A549 (cell line): ENCODE measurements around the gene SAMD15. TPM values are rescaled to one million over a fixed set of nuclear protein-coding genes. Genes with fewer than 3 reads are reported as not detected.

ENCODE experiments used
- ATAC-seq, 2 experiments: fragments of 200-7000 bp in 1 of 2; fragments of >200 bp in 1 of 2; cut with Nextera tagmentation in 1 of 2; cut with Tn5 transposase in 1 of 2; 3 replicates each; pipeline versions ENCODE4 v1.8.0 to v1.9.1; 2018 to 2020; ENCODE audit warnings: mild to moderate bottlenecking in 1 of 2, moderate library complexity in 1 of 2
- CTCF ChIA-PET: fragments of 300-600 bp; sonication (Branson Sonifier 250); formaldehyde crosslinking; extraction: SDS; loops from one replicate; lab custom pipeline; 2021; ENCODE audit warnings: antibody characterized with exemption, inconsistent platforms; lab: Yijun Ruan, JAX
- POLR2A ChIA-PET: fragments of 350-600 bp; formaldehyde crosslinking; extraction: SDS; loops from one replicate; lab custom pipeline; 2021; ENCODE audit warnings: antibody characterized with exemption, inconsistent platforms; lab: Yijun Ruan, JAX
- DNase-seq, 2 experiments: peaks; one replicate each; pipeline versions ENCODE4 v3.0.0 to v3.0.0-alpha.2; 2011 to 2016; ENCODE audit warnings: low read depth in 1 of 2, low spot score in 1 of 2
- FAIRE-seq: peaks from 2 replicates; lab custom pipeline; 2011; peaks lifted over from hg19 to GRCh38; lab: Jason Lieb, UNC
- H3K27ac ChIP-seq, 2 experiments: fragments of >200 bp; sonication (Bioruptor Twin); formaldehyde crosslinking; 3 replicates each; pipeline ENCODE4 v1.5.1; 2016 to 2017
- H3K4me1 ChIP-seq: fragments of >200 bp; sonication (Bioruptor Twin); formaldehyde crosslinking; 3 replicates; pipeline ENCODE4 v1.6.1; 2016
- H3K4me2 ChIP-seq: fragments of >200 bp; sonication (Bioruptor Twin); formaldehyde crosslinking; 3 replicates; pipeline ENCODE4 v1.6.1; 2016
- H3K4me3 ChIP-seq: fragments of >200 bp; sonication (Bioruptor Twin); formaldehyde crosslinking; 3 replicates; pipeline ENCODE4 v1.5.1; 2016
- H3K9me3 ChIP-seq: fragments of >200 bp; sonication (Bioruptor Twin); formaldehyde crosslinking; 3 replicates; pipeline ENCODE4 v1.6.1; 2016
- BHLHE40 ChIP-seq: IDR thresholded peaks from 2 replicates; pipeline ENCODE4 v1.6.1; 2012; ENCODE audit warnings: low read depth, low read length, inconsistent platforms
- CBX8 ChIP-seq: fragments of 200-600 bp; sonication (generic); IDR thresholded peaks from 2 replicates; pipeline ENCODE4 v1.6.1; 2016
- CTCF ChIP-seq: fragments of >200 bp; sonication (Bioruptor Twin); formaldehyde crosslinking; IDR thresholded peaks from 3 replicates; pipeline ENCODE4 v1.5.1; 2016
- E2F6 ChIP-seq: IDR thresholded peaks from 2 replicates; pipeline ENCODE4 v1.6.1; 2012; ENCODE audit warnings: low read depth, borderline replicate concordance
- EHF ChIP-seq: fragments of 250-450 bp; sonication (Bioruptor Pico); IDR thresholded peaks from 2 replicates; pipeline ENCODE4 v1.5.0; 2020; ENCODE audit warnings: mild to moderate bottlenecking
- ELK1 ChIP-seq: fragments of 150-350 bp; IDR thresholded peaks from 2 replicates; pipeline ENCODE4 v1.6.1; 2014; ENCODE audit warnings: low read depth, mild to moderate bottlenecking, low read length
- ESRRA ChIP-seq: fragments of 150-350 bp; IDR thresholded peaks from 2 replicates; pipeline ENCODE4 v1.6.1; 2014; ENCODE audit warnings: mild to moderate bottlenecking, low read length, borderline replicate concordance
- HMGXB4 ChIP-seq: fragments of 250-450 bp; sonication (Bioruptor Pico); IDR thresholded peaks from 2 replicates; pipeline ENCODE4 v1.5.0; 2021; ENCODE audit warnings: mild to moderate bottlenecking, moderate library complexity, borderline replicate concordance
- HOXA7 ChIP-seq: fragments of 250-450 bp; sonication (Bioruptor Pico); IDR thresholded peaks from 2 replicates; pipeline ENCODE4 v1.5.0; 2020; ENCODE audit warnings: mild to moderate bottlenecking, moderate library complexity
- HOXB5 ChIP-seq: fragments of 250-450 bp; sonication (Bioruptor Pico); IDR thresholded peaks from 2 replicates; pipeline ENCODE4 v1.5.0; 2020; ENCODE audit warnings: mild to moderate bottlenecking, moderate library complexity
- JUN ChIP-seq, 2 experiments: fragments of >200 bp; sonication (Bioruptor Twin); formaldehyde crosslinking; IDR thresholded peaks; 2 replicates in 1 of 2; 3 replicates in 1 of 2; pipeline ENCODE4 v1.6.1; 2016 to 2017
- KDM1A ChIP-seq: fragments of 200-600 bp; sonication (generic); IDR thresholded peaks from 2 replicates; pipeline ENCODE4 v1.6.1; 2016; ENCODE audit warnings: low read depth, mild to moderate bottlenecking
- KDM5A ChIP-seq: fragments of 200-600 bp; sonication (generic); IDR thresholded peaks from 2 replicates; pipeline ENCODE4 v1.6.1; 2016; ENCODE audit warnings: antibody characterized with exemption, mild to moderate bottlenecking
- MAFK ChIP-seq: fragments of 450-650 bp; IDR thresholded peaks from 2 replicates; pipeline ENCODE4 v1.6.1; 2014; ENCODE audit not compliant: partially characterized antibody
- POLR2A ChIP-seq: IDR thresholded peaks from 2 replicates; pipeline ENCODE4 v1.6.1; 2012; ENCODE audit warnings: mild to moderate bottlenecking, low read length
- RNF2 ChIP-seq: fragments of 200-600 bp; sonication (generic); IDR thresholded peaks from 2 replicates; pipeline ENCODE4 v1.6.1; 2016; ENCODE audit warnings: low read depth, mild to moderate bottlenecking, antibody characterized with exemption, moderate library complexity, borderline replicate concordance
- ZFP36 ChIP-seq: fragments of 450-650 bp; IDR thresholded peaks from 2 replicates; pipeline ENCODE4 v1.6.1; 2014; ENCODE audit warnings: borderline replicate concordance; ENCODE audit not compliant: partially characterized antibody
- ZNF302 ChIP-seq: fragments of 250-450 bp; sonication (Bioruptor Pico); IDR thresholded peaks from 2 replicates; pipeline ENCODE4 v1.9.0; 2021; ENCODE audit warnings: inconsistent platforms, mild to moderate bottlenecking, moderate library complexity
- ZSCAN20 ChIP-seq: fragments of 250-450 bp; sonication (Bioruptor Pico); IDR thresholded peaks from 2 replicates; pipeline ENCODE4 v1.8.0; 2022; ENCODE audit warnings: mild to moderate bottlenecking, moderate library complexity
- WGBS: methylation state at CpG from one replicate; pipeline ENCODE4 v1.1.6; 2017; ENCODE audit errors: missing lambda C conversion rate; 5-methylcytosine and 5-hydroxymethylcytosine counted together
- polyA plus RNA-seq, 4 experiments: library from polyadenylated mRNA; depleted of rRNA in 3 of 4; stranded (reverse); fragments of >200 nt; fragmentation: RNase III in 1 of 4; extraction: RNeasy Plus Mini Kit Qiagen cat#74134 plus additional on column Dnase treatment in 1 of 4; gene quantifications; 2 replicates in 3 of 4; 3 replicates in 1 of 4; pipeline ENCODE4 v1.2.3, GENCODE V29; 2011 to 2017
- TF ChIP-seq, protein P1 (sequence below): fragments of 250-450 bp; sonication (Bioruptor Pico); IDR thresholded peaks from 2 replicates; pipeline ENCODE4 v1.5.0; 2020; ENCODE audit warnings: low read depth, mild to moderate bottlenecking, moderate library complexity
- TF ChIP-seq, protein P2 (sequence below): IDR thresholded peaks from 2 replicates; pipeline ENCODE4 v1.6.1; 2012
- TF ChIP-seq, protein P3 (sequence below): fragments of 450-650 bp; IDR thresholded peaks from 2 replicates; pipeline ENCODE4 v1.6.1; 2014; ENCODE audit warnings: antibody characterized with exemption
- TF ChIP-seq, protein P4 (sequence below): IDR thresholded peaks from 2 replicates; pipeline ENCODE4 v1.6.1; 2012

Gene SAMD15
- polyA plus RNA-seq, 2 of the 4 experiments (the other 2 are of a cell fraction): 2.0 to 2.1 TPM

DNA sequence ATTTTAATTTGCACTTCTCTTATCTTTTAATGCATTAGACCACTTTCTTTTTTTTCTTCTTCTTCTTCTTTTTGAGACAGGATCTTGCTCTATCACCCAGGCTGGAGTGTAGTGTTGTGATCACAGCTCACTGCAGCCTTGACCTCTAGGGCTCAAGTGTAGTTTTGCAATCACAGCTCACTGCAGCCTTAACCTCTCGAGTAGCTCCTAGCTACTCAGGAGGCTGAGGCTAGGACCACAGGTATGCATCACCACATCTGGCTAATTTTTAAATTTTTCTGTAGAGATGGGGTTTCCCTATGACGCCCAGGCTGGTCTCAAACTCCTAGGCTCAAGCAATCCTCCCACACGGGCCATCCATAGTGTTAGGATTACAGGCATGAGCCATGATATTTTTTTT lies 13.0 kb upstream of the SAMD15 start:
- no peak overlapping the region for H3K4me3 ChIP-seq
- no peak overlapping the region for H3K4me2 ChIP-seq
- H3K27ac ChIP-seq: no peak overlapping the region
- ATAC-seq: no peak
- DNase-seq: no peak
- POLR2A ChIA-PET: interaction anchor here (1.4 kb wide), 1 partner anchor 13 kb away, joined by 4 read pairs; the partner anchor contains the start of genes SAMD15 and TMED8
- no peak for FAIRE-seq
- 93% methylated on average over 3 of the region's 3 CpGs for WGBS
- no peaks in the 10 kb centered on the region for H3K9me3 ChIP-seq
- CTCF ChIA-PET: interaction anchor here (1.8 kb wide), 1 partner anchor 8 kb away, joined by 5 read pairs; no protein-coding TSS in a partner anchor
- no peaks in the 10 kb centered on the region for H3K4me1 ChIP-seq
- TF ChIP-seq EHF (CRISPR knock-in tag): no peak
- TF ChIP-seq ELK1: no peak
- TF ChIP-seq RNF2: no peak
- TF ChIP-seq ZNF302 (CRISPR knock-in tag): no peak
- TF ChIP-seq, protein P1, sequence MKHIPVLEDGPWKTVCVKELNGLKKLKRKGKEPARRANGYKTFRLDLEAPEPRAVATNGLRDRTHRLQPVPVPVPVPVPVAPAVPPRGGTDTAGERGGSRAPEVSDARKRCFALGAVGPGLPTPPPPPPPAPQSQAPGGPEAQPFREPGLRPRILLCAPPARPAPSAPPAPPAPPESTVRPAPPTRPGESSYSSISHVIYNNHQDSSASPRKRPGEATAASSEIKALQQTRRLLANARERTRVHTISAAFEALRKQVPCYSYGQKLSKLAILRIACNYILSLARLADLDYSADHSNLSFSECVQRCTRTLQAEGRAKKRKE: no peak
- TF ChIP-seq, protein P2, sequence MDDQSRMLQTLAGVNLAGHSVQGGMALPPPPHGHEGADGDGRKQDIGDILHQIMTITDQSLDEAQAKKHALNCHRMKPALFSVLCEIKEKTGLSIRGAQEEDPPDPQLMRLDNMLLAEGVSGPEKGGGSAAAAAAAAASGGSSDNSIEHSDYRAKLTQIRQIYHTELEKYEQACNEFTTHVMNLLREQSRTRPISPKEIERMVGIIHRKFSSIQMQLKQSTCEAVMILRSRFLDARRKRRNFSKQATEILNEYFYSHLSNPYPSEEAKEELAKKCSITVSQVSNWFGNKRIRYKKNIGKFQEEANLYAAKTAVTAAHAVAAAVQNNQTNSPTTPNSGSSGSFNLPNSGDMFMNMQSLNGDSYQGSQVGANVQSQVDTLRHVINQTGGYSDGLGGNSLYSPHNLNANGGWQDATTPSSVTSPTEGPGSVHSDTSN: no peak
- TF ChIP-seq KDM1A: no peak
- no peak for TF ChIP-seq E2F6
- TF ChIP-seq ZFP36: no peak
- TF ChIP-seq HOXB5 (CRISPR knock-in tag): no peak
- no peak for TF ChIP-seq HOXA7 (CRISPR knock-in tag)
- TF ChIP-seq HMGXB4: no peak
- no peak for TF ChIP-seq KDM5A
- TF ChIP-seq, protein P3, sequence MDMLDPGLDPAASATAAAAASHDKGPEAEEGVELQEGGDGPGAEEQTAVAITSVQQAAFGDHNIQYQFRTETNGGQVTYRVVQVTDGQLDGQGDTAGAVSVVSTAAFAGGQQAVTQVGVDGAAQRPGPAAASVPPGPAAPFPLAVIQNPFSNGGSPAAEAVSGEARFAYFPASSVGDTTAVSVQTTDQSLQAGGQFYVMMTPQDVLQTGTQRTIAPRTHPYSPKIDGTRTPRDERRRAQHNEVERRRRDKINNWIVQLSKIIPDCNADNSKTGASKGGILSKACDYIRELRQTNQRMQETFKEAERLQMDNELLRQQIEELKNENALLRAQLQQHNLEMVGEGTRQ: no peak
- TF ChIP-seq JUN (IDR thresholded peaks at IDR 0.05): no peak

DNA sequence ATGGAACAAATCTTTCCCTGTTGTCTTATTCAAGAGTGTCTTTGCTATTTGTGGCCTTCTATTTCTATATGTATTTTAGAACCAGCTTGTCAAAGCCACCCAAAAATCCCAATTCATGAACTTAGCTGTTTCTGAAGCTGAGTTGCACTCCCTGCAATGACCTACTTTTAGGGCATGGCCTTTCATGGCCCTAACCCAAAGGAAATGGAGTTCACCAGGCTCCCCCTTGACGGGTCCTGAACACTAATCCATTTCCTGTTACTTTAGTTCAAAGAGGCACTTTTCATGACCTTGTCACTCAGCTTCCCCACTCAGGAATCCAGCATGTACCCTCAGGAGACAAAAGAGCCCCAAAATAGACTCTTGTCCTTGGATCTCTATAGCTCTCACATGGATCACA lies 7.9 kb upstream of the SAMD15 start:
- 94% methylated on average over 1 of the region's 1 CpG for WGBS
- Histone ChIP-seq H3K27ac (no peak overlapping the region), H3K4me1 (no peaks in the 10 kb centered on the region), H3K4me3 (no peak overlapping the region), H3K4me2 (no peak overlapping the region), H3K9me3 (no peaks in the 10 kb centered on the region)
- DNase-seq (no peak), FAIRE-seq (no peak), ATAC-seq (no peak)
- no peak for TF ChIP-seq EHF (CRISPR knock-in tag)
- TF ChIP-seq ZSCAN20 (CRISPR knock-in tag): no peak
- TF ChIP-seq, protein P4, sequence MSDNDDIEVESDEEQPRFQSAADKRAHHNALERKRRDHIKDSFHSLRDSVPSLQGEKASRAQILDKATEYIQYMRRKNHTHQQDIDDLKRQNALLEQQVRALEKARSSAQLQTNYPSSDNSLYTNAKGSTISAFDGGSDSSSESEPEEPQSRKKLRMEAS: no peak
- TF ChIP-seq JUN (IDR thresholded peaks at IDR 0.05): no peak
- TF ChIP-seq CBX8: no peak
- TF ChIP-seq POLR2A: no peak
- TF ChIP-seq ESRRA: no peak
- TF ChIP-seq BHLHE40: no peak
- TF ChIP-seq CTCF: no peak
- no peak for TF ChIP-seq HMGXB4
- TF ChIP-seq MAFK: no peak
- ChIA-PET CTCF (no interaction called here), POLR2A (no interaction called here)
